Limb (tissue), 2 donors: ENCODE measurements around the gene SUN1.
"Not testable (repeated sequence)": the region's sequence is repeated elsewhere in the genome, so short reads cannot be mapped to it uniquely, and the experiment has no call there.

Experiments used
- DNase-seq, 2 donors: peaks; one replicate each; pipeline ENCODE4 v3.0.0-alpha.2; 2016; ENCODE audit errors: extremely low spot score in 2 of 2

The SUN1 gene, protein sequence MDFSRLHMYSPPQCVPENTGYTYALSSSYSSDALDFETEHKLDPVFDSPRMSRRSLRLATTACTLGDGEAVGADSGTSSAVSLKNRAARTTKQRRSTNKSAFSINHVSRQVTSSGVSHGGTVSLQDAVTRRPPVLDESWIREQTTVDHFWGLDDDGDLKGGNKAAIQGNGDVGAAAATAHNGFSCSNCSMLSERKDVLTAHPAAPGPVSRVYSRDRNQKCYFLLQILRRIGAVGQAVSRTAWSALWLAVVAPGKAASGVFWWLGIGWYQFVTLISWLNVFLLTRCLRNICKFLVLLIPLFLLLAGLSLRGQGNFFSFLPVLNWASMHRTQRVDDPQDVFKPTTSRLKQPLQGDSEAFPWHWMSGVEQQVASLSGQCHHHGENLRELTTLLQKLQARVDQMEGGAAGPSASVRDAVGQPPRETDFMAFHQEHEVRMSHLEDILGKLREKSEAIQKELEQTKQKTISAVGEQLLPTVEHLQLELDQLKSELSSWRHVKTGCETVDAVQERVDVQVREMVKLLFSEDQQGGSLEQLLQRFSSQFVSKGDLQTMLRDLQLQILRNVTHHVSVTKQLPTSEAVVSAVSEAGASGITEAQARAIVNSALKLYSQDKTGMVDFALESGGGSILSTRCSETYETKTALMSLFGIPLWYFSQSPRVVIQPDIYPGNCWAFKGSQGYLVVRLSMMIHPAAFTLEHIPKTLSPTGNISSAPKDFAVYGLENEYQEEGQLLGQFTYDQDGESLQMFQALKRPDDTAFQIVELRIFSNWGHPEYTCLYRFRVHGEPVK

DNA sequence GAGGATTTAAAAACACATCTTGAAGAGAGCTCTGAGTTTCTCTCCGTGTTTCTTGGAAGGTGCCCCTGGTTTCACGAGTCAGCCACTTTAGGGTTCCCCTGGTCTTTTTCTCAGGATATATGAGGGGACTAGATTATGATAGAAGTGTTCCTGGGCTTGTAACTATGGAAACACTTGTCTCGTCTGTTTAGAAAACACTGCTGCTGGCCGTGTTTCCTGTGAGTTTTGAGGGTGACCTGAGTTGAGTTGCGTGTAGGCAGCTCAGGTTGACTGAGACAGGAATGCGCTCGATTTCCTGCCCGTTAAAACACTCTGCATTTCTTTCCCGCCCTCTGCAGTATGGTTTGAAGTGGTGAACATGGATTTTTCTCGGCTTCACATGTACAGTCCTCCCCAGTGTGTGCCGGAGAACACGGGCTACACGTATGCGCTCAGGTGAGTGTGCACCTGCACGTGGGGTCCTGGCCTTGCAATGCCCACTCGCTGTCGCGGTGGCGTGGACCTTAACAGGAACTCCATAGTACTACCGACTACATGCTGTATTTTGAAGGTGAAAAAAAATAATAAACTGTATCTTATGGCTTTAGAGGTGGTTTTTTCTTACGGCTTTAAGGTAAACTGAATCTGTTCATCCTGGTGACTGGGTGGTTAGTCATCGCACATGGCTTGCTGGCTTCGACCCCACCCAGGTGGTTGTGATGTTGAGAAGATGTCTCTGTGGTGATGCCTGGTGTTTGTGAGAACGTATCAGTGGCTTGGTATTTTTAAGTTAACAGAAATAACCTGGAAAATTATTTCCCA, at the start of gene SUN1:
Gene SUN1 (plus strand): TSS at position 310 of the 801 bp plus-strand sequence. CDS start 49 bp downstream, at position 359.
- DNase-seq, result peak; percentile 49 to 52

DNA sequence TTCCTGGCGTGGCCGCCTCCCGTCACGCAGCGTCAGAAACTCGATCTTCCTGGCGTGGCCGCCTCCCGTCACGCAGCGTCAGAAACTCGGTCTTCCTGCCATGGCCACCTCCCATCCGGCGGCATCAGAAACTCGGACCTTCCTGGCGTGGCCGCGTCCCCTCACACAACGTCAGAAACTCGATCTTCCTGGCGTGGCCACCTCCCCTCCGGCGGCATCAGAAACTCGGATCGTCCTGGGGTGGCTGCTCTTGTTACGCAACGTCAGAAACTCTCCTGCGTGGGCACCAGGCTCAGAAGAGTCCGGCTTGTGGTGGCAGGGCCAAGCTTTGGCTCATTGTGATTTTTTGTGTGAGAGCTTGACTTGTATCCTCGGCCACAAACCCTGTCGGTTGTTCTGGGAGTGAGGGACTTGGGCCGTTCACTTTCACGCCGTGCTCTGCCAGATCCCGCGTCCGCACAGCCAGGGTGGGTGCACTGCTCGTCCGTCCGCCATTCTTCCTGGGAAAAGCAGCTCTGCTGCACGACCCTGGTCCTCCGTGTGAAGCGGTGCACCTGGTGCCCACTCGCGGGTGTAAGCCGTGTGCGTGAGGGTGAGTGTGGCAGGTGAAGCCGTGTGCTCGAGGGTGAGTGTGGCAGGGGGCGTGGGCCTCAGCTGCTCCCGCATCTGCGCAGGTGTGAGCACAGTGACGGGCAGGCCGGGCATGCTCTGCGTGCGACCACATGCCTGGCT, 49.4 kb upstream of the SUN1 start:
- no peak for DNase-seq

DNA sequence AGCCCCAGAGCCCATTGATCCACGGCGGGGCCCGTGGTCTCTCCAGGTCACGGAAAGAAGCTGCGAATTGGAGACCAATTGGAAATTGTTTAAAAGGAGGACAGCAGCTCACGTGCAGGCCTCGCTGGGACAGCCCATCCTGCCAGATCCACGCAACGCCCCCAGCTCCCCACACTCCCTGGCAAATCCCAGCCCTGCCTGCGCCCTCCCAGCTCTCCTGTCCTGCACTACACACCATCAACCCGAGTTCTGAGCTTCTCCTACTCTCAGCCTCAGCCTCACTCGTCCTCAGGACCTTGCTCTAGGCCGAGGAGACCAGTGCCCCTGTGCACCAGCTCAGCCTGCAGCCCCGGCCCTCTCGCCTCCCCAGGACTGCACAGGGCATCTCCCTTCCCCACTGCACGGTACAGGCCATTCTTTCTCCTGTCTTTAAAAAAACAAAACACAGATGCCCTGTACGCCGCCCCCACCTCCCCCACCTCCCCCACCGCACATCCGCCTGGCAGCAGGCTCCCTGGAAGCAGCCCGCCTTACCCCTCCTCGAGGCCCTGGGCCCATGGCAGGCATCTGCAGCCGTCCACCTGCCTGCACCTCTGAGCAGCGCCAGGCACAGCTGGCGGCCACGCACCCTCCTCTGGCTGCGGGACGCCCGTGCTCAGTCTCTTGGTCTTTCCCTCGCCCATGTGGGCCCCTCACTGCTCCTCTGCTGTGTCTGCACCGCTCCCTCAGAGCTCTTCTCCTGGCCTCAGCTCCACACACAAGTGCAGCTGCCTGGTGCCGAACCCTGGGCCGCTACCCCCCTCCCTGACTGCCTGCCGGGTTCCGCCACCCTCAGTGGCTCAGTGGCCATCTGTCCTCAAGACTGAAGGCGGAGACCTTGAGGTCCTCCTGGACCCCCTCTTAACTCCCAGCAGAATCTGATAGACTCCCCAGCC, 48.5 kb upstream of the SUN1 start:
- no peak for DNase-seq

DNA sequence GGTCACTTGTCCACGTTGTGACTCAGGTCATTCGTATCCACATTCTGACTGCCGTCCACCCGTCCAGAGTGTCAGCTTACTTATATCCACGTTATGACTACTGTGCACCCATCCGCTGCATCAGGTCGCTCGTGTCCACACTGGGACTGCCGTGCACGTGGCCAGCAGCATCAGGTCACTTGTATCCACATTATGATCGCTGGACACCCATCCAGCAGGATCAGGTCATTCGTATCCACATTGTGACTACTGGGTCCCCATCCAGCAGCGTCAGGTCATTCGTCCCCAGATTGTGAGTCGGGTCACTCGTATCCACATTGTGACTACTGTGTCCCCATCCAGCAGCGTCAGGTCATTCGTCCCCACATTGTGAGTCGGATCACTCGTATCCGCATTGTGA, 47.3 kb upstream of the SUN1 start:
- DNase-seq, result no peak

DNA sequence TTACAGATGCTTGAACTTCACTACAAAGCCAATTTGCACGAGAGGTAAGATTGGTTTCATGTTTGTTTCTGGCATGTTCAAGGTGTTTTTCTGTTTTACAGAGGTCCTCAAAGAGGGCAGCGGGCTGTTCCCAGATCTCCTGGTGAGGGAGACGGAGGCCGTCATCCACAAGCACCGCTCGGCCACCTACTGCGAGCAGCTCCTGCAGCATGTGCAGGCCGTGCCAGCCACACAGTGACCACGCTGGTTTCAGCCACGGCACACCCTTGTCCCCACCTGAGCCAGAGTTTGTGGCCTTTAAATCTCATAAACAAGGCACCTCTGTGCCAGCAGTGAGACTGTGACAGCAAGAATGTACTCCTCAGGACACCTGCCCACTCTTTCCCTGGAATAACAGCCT, 46.9 kb upstream of the SUN1 start:
- DNase-seq, result no peak

DNA sequence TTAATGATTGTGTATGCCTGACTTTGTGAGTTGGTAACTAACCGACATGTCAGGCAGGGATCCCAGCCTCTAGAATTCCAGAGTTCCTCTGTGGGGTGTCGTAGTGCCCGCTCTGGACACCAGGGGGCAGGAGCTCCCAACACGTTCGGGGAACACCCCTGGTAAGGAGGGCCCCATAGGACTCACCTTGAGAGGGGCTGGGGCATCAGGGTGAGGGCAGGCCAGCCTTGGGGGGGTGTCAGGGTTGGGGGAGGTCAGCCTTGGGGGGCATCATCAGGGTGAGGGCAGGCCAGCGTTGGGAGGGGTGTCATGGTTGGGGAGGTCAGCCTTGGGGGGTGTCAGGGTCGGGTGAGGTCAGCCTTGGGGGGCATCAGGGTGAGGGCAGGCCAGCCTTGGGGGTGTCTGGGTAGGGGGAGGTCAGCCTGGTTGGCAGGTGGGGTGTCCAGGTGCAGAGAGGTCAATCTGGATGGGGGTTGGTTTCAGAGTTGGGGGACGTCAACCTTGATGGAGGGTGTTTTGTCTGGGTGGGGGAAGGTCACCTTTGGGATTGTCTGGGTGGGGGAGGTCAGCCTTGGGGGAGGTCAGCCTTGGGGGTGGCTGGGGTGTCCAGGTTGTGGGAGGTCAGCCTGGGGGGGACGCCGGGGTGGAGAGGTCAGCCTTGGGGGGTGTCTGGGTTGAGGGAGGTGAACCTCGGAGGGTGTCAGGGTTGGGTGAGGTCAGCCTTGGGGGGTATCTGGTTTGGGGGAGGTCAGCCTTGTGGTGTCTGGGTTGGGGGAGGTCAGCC, 45.6 kb upstream of the SUN1 start:
- peak in 1 of 2 donors; percentile 81 for DNase-seq

DNA sequence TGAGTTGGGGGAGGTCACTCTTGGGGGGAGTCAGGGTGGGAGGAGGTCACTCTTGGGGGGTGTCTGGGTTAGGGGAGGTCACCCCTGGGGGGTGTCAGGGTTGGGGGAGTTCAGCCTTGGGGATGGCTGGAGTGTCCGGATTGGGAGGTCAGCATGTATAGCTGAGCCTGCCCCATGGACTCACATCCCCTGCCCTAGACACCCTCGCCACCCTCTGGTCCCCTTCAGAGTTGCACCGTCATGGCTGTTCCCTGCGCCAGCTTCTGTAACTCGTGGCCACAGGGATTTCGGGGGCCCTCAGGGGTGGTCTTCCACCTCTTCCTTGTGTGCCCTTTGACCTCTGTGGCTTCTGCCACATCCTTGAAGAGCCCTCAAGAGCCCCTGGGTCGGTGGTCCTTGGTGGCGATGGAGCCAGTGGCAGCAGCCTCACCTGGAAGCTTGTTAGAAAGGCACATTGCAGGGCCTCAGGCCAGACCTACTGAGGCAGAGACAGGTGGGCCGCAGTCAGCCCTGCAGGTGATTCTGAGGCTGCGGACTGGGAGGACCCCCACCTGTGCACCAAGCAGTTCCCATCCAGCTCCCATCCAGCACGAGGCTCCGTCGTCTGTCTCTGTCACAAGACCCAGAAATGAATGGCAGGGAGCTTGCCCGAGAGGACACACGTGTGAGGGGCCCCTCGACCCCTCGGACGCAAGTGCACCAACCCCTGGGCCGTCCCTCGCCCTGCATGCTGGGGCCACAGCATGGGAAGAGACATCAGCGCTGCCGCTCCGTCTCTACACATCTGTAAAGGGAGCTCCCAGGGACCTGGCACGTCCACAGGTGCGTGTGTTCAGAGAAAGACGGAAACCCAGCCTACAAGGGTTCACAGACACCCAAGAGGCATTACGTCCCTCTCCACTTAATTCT, 44.7 kb upstream of the SUN1 start:
- no peak for DNase-seq

DNA sequence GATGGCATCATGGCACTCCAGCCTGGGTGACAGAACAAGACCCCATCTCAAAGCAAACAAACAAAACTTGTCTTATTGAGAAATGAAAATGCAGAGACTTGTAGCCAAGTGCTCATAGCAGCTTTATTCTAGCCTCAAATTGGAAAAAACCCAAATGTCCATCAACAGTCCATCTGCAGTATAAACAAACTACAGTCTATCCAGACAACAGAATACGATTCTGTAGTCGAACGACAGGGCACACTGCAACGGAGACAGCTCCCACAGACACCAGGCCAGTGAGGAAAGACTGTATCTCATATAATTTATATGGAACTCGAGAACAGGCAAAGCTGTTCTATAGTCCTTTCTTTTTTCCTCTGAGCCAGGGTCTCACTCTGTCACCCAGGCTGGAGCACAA, 40.8 kb upstream of the SUN1 start:
- no peak for DNase-seq

DNA sequence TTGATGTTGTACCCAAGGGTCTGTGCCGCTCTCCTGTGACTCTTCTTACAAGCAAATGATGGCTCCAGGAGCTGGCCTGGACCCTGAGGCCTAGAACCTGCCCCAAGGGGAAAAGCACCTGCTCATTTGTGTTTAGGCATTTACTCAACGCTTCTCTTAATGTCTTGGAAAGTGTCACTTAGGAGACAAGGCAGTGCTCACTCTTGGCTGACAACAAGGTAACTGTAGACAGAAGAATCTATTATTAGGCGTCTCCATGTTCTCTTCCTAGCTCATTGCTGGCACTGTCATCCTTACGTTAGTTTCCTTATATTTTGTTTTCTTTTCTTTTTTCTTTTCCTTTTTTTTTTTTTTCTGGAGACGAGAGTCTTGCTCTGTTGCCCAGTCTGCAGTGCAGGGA, 38.1 kb upstream of the SUN1 start:
- DNase-seq, result no peak

DNA sequence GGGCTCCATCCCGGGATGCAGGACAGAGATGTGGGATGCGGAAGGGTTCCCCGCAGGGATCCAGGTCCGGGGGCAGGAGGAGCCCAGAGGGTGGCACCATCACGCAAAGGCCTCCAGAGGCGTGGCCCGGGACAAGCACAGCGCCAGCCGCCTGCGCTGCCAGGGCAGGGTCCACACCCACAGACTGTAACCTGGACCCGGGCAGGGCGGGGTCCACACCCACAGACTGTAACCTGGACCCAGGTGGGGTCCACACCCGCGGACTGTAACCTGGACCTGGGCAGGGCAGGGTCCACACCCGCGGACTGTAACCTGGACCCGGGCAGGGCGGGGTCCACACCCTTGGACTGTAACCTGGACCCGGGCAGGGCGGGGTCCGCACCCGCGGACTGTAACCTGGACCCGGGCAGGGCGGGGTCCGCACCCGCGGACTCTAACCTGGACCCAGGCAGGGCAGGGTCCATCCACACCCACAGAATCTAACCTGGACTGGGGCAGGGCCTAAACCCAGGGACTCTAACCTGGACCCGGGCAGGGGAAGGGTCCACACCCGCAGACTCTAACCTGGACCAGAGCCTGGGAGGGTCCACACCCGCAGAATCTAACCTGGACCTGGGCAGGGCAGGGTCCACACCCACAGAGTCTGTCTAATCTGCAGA, 37.5 kb upstream of the SUN1 start:
- DNase-seq, result no peak

DNA sequence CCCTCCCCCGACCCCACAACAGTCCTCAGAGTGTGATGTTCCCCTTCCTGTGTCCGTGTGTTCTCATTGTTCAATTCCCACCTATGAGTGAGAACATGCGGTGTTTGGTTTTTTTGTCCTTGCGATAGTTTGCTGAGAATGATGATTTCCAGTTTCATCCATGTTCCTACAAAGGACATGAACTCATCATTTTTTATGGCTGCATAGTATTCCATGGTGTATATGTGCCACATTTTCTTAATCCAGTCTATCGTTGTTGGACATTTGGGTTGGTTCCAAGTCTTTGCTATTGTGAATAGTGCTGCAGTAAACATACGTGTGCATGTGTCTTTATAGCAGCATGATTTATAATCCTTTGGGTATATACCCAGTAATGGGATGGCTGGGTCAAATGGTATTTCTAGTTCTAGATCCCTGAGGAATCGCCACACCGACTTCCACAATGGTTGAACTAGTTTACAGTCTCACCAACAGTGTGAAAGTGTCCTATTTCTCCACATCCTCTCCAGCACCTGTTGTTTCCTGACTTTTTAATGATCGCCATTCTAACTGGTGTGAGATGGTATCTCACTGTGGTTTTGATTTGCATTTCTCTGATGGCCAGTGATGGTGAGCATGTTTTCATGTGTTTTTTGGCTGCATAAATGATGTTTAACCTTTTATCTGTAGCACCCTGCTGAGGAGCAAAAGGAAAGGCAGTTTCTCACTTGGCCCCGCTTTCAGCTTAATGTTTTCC, 35.7 kb upstream of the SUN1 start:
- not testable (repeated sequence) for DNase-seq

DNA sequence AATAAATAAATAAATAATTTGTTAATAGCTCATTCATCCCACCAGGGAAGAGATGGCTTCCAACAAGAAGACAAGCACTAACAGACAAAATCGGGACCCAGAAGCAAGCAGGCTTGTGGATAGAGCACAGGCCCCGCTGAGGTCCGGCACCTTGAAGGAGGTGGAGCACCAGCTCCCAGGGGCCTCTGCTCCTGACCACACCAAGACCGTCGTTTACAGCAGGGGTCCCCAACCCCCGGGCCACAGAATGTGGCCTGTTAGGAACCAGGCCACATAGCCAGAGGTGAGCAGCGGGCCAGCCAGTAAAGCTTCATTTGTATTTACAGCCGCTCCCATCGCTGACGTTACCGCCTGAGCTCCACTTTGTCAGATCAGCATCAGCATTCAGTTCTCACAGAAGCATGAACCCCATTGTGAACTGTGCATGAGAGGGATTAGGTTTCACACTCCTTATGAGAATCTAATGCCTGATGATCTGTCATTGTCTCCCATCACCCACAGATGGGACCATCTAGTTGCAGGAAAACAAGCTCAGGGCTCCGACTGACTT, 33.3 kb upstream of the SUN1 start:
- no peak for DNase-seq

DNA sequence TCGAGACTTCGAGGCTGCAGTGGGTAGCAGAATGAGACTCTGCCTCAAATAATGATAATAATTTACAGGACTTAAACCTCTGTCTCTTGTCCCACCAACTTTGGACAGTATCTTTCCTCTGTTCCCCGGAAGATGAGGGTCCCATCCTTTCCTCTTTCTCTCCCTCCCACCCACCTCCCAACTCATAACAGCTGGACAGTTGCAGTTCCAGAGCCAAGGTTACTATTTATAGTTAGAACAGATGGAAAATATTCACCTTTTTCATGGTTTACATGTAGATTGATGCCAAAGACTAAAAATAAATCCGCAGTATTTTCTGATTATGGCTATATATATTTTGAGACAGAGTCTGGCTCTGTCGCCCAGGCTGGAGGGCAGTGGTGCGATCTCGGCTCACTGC, 31.6 kb upstream of the SUN1 start:
- DNase-seq, result no peak

DNA sequence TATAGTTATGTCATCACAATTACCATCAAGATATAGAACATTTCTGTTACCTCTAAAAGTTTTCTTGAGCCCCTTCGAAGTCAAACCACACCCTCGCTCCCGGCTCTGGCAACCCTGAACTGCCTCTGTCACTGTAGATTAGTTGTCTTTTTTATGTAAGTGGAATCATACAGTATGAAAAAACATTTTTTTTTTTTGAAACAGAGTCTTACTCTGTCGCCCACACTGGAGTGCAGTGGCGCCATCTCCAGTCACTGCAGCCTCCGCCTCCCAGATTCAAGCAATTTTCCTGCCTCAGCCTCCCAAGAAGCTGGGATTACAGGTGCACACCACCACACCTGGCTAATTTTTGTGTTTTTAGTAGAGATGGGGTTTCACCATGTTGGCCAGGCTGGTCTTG, 30.9 kb upstream of the SUN1 start:
- DNase-seq, result not testable (repeated sequence)

DNA sequence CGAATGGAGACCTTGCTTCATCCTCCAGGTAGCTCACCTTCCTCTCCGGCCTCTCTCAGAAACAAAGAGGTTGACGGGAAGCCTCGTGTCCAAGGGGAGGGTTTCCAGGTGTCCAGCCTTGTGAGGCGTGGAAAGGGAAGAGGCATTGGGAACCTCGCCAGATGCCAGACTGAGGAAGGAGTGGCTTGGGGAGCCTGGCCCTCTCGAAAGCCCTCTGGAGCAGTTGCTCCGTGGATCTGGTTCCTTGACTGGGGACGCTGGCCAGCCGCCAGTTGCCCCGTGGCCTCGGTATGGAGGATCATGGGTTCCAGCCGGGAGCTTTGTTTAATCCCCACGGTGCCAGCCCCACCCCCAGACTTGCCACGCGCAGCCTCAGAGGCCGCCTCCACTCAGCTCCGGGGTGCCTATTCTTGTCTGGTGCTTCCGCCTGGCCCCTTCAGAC, 30.3 kb upstream of the SUN1 start:
- DNase-seq, result peak; percentile 21 to 68

DNA sequence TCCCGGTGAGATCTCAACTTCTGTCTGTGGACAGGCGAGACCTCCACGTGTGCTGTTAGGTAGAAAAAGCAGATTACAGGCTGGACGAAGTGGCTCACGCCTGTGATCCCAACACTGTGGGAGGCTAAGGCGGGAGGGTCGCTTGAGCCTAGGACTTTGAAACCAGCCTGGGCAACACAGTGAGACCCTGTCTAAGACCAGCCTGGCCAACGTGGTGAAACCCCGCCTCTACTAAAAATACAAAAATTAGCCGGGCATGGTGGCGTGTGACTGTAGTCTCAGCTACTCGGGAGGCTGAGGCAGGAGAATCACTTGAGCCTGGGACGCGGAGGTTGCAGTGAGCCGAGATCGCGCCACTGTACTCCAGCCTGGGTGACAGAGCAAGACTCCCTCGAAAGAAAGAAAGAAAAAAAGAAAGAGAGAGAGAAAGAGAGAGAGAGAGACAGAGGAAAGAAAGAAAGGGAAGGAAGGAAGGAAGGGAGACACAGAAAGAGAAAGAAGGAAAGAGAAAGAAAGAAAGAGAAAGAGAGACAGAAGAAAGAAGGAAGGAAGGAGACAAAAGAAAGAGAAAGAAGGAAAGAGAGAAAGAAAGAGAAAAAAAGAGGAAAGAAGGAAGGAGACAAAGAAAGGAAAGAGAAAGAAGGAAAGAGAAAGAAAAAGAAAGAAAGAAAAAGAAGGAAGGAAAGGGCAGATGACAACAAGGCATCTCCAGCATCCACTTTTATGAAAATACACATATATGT, 29.6 kb upstream of the SUN1 start:
- no peak for DNase-seq
